AG04450 (cell line): ENCODE measurements around the gene PRDX3. TPM values are rescaled to one million over a fixed set of nuclear protein-coding genes. Genes with fewer than 3 reads are reported as not detected.

Experiments used
- CTCF ChIA-PET: fragments of 300-600, 350-600 bp; formaldehyde crosslinking; extraction: SDS; loops from one replicate; lab custom pipeline; 2022; ENCODE audit warnings: antibody characterized with exemption, inconsistent platforms; lab: Charles Lee
- POLR2A ChIA-PET: fragments of 350-600 bp; formaldehyde crosslinking; extraction: SDS; loops from one replicate; lab custom pipeline; 2021; ENCODE audit warnings: antibody characterized with exemption, inconsistent platforms; lab: Yijun Ruan, JAX
- DNase-seq: peaks from one replicate; pipeline ENCODE4 v3.0.0-alpha.2; 2011; ENCODE audit warnings: low read depth, low spot score
- H3K27ac ChIP-seq: one replicate; pipeline ENCODE4 v1.5.1; 2012; ENCODE audit warnings: low read depth, low read length, control low read depth
- H3K27me3 ChIP-seq: one replicate; pipeline ENCODE4 v1.6.0; 2012; ENCODE audit warnings: low read length; ENCODE audit not compliant: control insufficient read depth, insufficient read depth
- H3K4me3 ChIP-seq: 2 replicates; pipeline ENCODE4 v1.5.1; 2011; ENCODE audit warnings: mild to moderate bottlenecking, low read depth, low read length, control low read depth
- H3K9me3 ChIP-seq: 2 replicates; pipeline ENCODE4 v1.5.1; 2012; ENCODE audit warnings: low read length; ENCODE audit not compliant: control insufficient read depth, insufficient read depth
- CTCF ChIP-seq: IDR thresholded peaks from 2 replicates; pipeline ENCODE4 v1.5.1; 2011; ENCODE audit warnings: low read depth, low read length, control low read depth, inconsistent platforms
- polyA plus RNA-seq: library from polyadenylated mRNA; depleted of rRNA; stranded (reverse); fragments of >200 nt; gene quantifications from 2 replicates; pipeline ENCODE4 v1.2.3, GENCODE V29; 2011

PRDX3 gene
- polyA plus RNA-seq, 1 experiment = 373 TPM

- peak overlapping the region; percentile 21 for H3K27ac ChIP-seq
- H3K9me3 ChIP-seq = no peaks in the 10 kb centered on the region; the same call in 1 of the 2 replicates
- DNase-seq = no peak
- POLR2A ChIA-PET = interaction anchor here (1.0 to 2.3 kb wide), 10 partner anchors 10 to 282 kb away, joined by 3 to 16 read pairs (median 6); no protein-coding TSS in a partner anchor
- peak overlapping the region; percentile 85 for H3K4me3 ChIP-seq
- TF ChIP-seq CTCF = no peak
- no peaks in the 10 kb centered on the region for H3K27me3 ChIP-seq
- CTCF ChIA-PET = interaction anchor here (0.7 to 2.6 kb wide), 11 partner anchors 10 to 334 kb away, joined by 3 to 26 read pairs (median 4); partner anchors contain the start of gene RGS10
Observed at GRCh38 chr10:119207713-119208552, 29.3 kb upstream of the PRDX3 start.

GRCh38 chr10:119207366-119207666, 28.7 kb upstream of the PRDX3 start, which contains the start of gene GRK5:
GRK5 (plus strand) TSS chr10:119207571; CDS start chr10:119207918, 347 bp downstream.
- H3K27me3 ChIP-seq = no peaks in the 10 kb centered on the region
- ChIA-PET POLR2A (interaction anchor here (0.6 to 1.5 kb wide), 18 partner anchors 10 to 336 kb away, joined by 3 to 10 read pairs (median 4); no protein-coding TSS in a partner anchor), CTCF (interaction anchor here (0.5 to 2.1 kb wide), 14 partner anchors 9 to 336 kb away, joined by 3 to 14 read pairs (median 3); partner anchors contain the start of gene RGS10)
- H3K4me3 ChIP-seq = peak within 1 kb of the TSS; percentile 85
- peak; percentile 92 for DNase-seq
- TF ChIP-seq CTCF = no peak
- peak within 1 kb of the TSS; percentile 47 for H3K27ac ChIP-seq
- no peaks in the 10 kb centered on the region; the same call in 1 of the 2 replicates for H3K9me3 ChIP-seq

- no peak for DNase-seq
- ChIA-PET POLR2A (interaction anchor here (0.5 to 1.5 kb wide), 20 partner anchors 9 to 336 kb away, joined by 3 to 10 read pairs (median 4); no protein-coding TSS in a partner anchor), CTCF (interaction anchor here (0.5 to 2.1 kb wide), 23 partner anchors 9 to 652 kb away, joined by 3 to 14 read pairs (median 3); partner anchors contain the start of gene RGS10)
Observed at GRCh38 chr10:119206603-119207365, 28.2 kb upstream of the PRDX3 start.

More at GRCh38 chr10:119206603-119207365, 28.2 kb upstream of the PRDX3 start:
- peak; percentile 50 for TF ChIP-seq CTCF
- Histone ChIP-seq H3K9me3 (no peaks in the 10 kb centered on the region; the same call in 1 of the 2 replicates), H3K27me3 (no peaks in the 10 kb centered on the region), H3K4me3 (peak overlapping the region; percentile 62), H3K27ac (peak overlapping the region; percentile 47)
